Neural cell (in vitro differentiated cells): ENCODE data around the gene ITM2C. TPM values are rescaled to one million over a fixed set of nuclear protein-coding genes. Genes with fewer than 3 reads are reported as not detected.

Experiments used
- H2AFZ ChIP-seq: fragments of 200-600, 300-800 bp; sonication (generic), shearing (Covaris generic); 2 replicates; pipeline ENCODE4 v1.6.0; 2014; ENCODE audit warnings: low read depth, mild to moderate bottlenecking, antibody characterized with exemption, low read length, moderate library complexity
- H3F3A ChIP-seq: fragments of 200-600 bp; shearing (Covaris generic); 2 replicates; pipeline ENCODE4 v1.6.1; 2016; ENCODE audit warnings: mild to moderate bottlenecking, moderate library complexity, mixed read lengths, antibody characterized with exemption, low read length; ENCODE audit not compliant: insufficient read depth, poor library complexity, severe bottlenecking
- H3K27ac ChIP-seq: fragments of 200-600, 300-800 bp; sonication (generic), shearing (Covaris generic); 2 replicates; pipeline ENCODE4 v1.5.1; 2014; ENCODE audit warnings: mild to moderate bottlenecking, low read length, moderate library complexity
- H3K27me3 ChIP-seq: fragments of 300-800, 200-600 bp; sonication (generic), shearing (Covaris generic); 2 replicates; pipeline ENCODE4 v1.6.0; 2014; ENCODE audit warnings: mild to moderate bottlenecking, low read depth, low read length, moderate library complexity; ENCODE audit not compliant: insufficient read depth
- H3K36me3 ChIP-seq: fragments of 300-800, 200-600 bp; sonication (generic), shearing (Covaris generic); 2 replicates; pipeline ENCODE4 v1.5.1; 2014; ENCODE audit warnings: mild to moderate bottlenecking, antibody characterized with exemption, low read length, moderate library complexity; ENCODE audit not compliant: insufficient read depth
- H3K4me2 ChIP-seq: fragments of 300-800, 200-600 bp; sonication (generic), shearing (Covaris generic); 2 replicates; pipeline ENCODE4 v1.6.0; 2014; ENCODE audit warnings: mild to moderate bottlenecking, low read length
- H3K4me3 ChIP-seq: fragments of 300-800, 200-600 bp; sonication (generic), shearing (Covaris generic); 2 replicates; pipeline ENCODE4 v1.5.1; 2014; ENCODE audit warnings: mild to moderate bottlenecking, low read length, moderate library complexity
- H3K79me2 ChIP-seq: fragments of 200-600 bp; shearing (Covaris generic); replicated peaks from 2 replicates; pipeline ENCODE4 v1.6.0; 2014; ENCODE audit warnings: mild to moderate bottlenecking, low read length, moderate library complexity; ENCODE audit not compliant: insufficient read depth
- H3K9ac ChIP-seq: fragments of 300-800, 200-600 bp; sonication (generic), shearing (Covaris generic); 2 replicates; pipeline ENCODE4 v1.6.1; 2016; ENCODE audit warnings: mild to moderate bottlenecking, low read length, mixed read lengths
- H3K9me2 ChIP-seq: fragments of 200-600 bp; shearing (Covaris generic); 2 replicates; pipeline ENCODE4 v1.6.1; 2016; ENCODE audit warnings: mild to moderate bottlenecking, low read length, mixed read lengths; ENCODE audit not compliant: insufficient read depth
- H3K9me3 ChIP-seq: fragments of 200-600, 300-800 bp; sonication (generic), shearing (Covaris generic); 2 replicates; pipeline ENCODE4 v1.6.1; 2016; ENCODE audit warnings: mild to moderate bottlenecking, mixed run types, low read length, moderate library complexity, mixed read lengths
- H4K20me1 ChIP-seq: fragments of 200-600 bp; shearing (Covaris generic); 2 replicates; pipeline ENCODE4 v1.6.1; 2016; ENCODE audit warnings: mild to moderate bottlenecking, mixed run types; ENCODE audit not compliant: insufficient read depth
- CTCF ChIP-seq: fragments of 450-650 bp; IDR thresholded peaks from 2 replicates; pipeline ENCODE4 v1.5.1; 2014; ENCODE audit warnings: antibody characterized with exemption, mild to moderate bottlenecking, moderate library complexity; ENCODE audit not compliant: poor library complexity, severe bottlenecking
- EP300 ChIP-seq: fragments of 450-650 bp; conservative IDR thresholded peaks from 2 replicates; pipeline ENCODE4 v1.6.1; 2014; ENCODE audit warnings: antibody characterized with exemption, mild to moderate bottlenecking, moderate library complexity; ENCODE audit not compliant: poor library complexity, severe bottlenecking
- EZH2 ChIP-seq: fragments of 200-600, 300-800 bp; shearing (Covaris generic), sonication (generic); IDR thresholded peaks from 2 replicates; pipeline ENCODE4 v1.6.1; 2014; ENCODE audit warnings: antibody characterized with exemption, low read length, borderline replicate concordance, mild to moderate bottlenecking; ENCODE audit not compliant: insufficient read depth, poor library complexity, severe bottlenecking
- MXI1 ChIP-seq: fragments of 450-650 bp; conservative IDR thresholded peaks from 2 replicates; pipeline ENCODE4 v1.6.1; 2014; ENCODE audit warnings: antibody characterized with exemption, mild to moderate bottlenecking; ENCODE audit not compliant: poor library complexity, severe bottlenecking
- POLR2AphosphoS5 ChIP-seq: IDR thresholded peaks from 2 replicates; pipeline ENCODE4 v1.6.1; 2012
- RAD21 ChIP-seq: fragments of 450-650 bp; conservative IDR thresholded peaks from 2 replicates; pipeline ENCODE4 v1.6.1; 2014; ENCODE audit warnings: antibody characterized with exemption, mild to moderate bottlenecking, moderate library complexity
- SMC3 ChIP-seq: fragments of 450-650 bp; conservative IDR thresholded peaks from 2 replicates; pipeline ENCODE4 v1.6.1; 2014; ENCODE audit warnings: antibody characterized with exemption, mild to moderate bottlenecking, moderate library complexity; ENCODE audit not compliant: poor library complexity
- TAF1 ChIP-seq: IDR thresholded peaks from 2 replicates; pipeline ENCODE4 v1.6.1; 2012; ENCODE audit warnings: low read depth
- polyA plus RNA-seq: library from polyadenylated mRNA; depleted of rRNA; stranded (reverse); fragments of >200 nt; gene quantifications from 2 replicates; pipeline ENCODE4 v1.2.3, GENCODE V29; 2014
- TF ChIP-seq, protein P1 (sequence below): IDR thresholded peaks from 2 replicates; pipeline ENCODE4 v1.6.1; 2012; ENCODE audit warnings: borderline replicate concordance

ITM2C gene
- polyA plus RNA-seq, 1 donor from 2014 or later = 186 TPM

GRCh38 chr2:230821261-230821990 lies 43.3 kb upstream of the ITM2C start:
- no peak overlapping the region for H3K4me3 ChIP-seq
- H3K9ac ChIP-seq = no peak overlapping the region
- H4K20me1 ChIP-seq = no peaks in the 10 kb centered on the region

GRCh38 chr2:230821991-230822520 lies 42.7 kb upstream of the ITM2C start:
- Histone ChIP-seq H3K79me2 (no peaks in the 10 kb centered on the region), H3K9me3 (no peaks in the 10 kb centered on the region), H3K4me3 (no peak overlapping the region), H3K4me2 (no peak overlapping the region), H4K20me1 (no peaks in the 10 kb centered on the region), H3K27me3 (no peaks in the 10 kb centered on the region), H3K27ac (no peak overlapping the region), H2AFZ (no peak overlapping the region), H3F3A (no peaks in the 10 kb centered on the region), H3K36me3 (no peaks in the 10 kb centered on the region), H3K9ac (no peak overlapping the region), H3K9me2 (no peaks in the 10 kb centered on the region)
- TF ChIP-seq POLR2AphosphoS5 = peak; percentile 27
- TF ChIP-seq MXI1 = no peak
- TF ChIP-seq, protein P1, sequence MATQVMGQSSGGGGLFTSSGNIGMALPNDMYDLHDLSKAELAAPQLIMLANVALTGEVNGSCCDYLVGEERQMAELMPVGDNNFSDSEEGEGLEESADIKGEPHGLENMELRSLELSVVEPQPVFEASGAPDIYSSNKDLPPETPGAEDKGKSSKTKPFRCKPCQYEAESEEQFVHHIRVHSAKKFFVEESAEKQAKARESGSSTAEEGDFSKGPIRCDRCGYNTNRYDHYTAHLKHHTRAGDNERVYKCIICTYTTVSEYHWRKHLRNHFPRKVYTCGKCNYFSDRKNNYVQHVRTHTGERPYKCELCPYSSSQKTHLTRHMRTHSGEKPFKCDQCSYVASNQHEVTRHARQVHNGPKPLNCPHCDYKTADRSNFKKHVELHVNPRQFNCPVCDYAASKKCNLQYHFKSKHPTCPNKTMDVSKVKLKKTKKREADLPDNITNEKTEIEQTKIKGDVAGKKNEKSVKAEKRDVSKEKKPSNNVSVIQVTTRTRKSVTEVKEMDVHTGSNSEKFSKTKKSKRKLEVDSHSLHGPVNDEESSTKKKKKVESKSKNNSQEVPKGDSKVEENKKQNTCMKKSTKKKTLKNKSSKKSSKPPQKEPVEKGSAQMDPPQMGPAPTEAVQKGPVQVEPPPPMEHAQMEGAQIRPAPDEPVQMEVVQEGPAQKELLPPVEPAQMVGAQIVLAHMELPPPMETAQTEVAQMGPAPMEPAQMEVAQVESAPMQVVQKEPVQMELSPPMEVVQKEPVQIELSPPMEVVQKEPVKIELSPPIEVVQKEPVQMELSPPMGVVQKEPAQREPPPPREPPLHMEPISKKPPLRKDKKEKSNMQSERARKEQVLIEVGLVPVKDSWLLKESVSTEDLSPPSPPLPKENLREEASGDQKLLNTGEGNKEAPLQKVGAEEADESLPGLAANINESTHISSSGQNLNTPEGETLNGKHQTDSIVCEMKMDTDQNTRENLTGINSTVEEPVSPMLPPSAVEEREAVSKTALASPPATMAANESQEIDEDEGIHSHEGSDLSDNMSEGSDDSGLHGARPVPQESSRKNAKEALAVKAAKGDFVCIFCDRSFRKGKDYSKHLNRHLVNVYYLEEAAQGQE = no peak
- no peak for TF ChIP-seq TAF1
- no peak for TF ChIP-seq CTCF
- TF ChIP-seq EP300 = no peak

More at GRCh38 chr2:230821261-230821990, 43.3 kb upstream of the ITM2C start:
- Histone ChIP-seq H3K9me3 (no peaks in the 10 kb centered on the region), H3K27me3 (no peaks in the 10 kb centered on the region), H3K27ac (no peak overlapping the region), H3K9me2 (no peaks in the 10 kb centered on the region), H3K79me2 (no peaks in the 10 kb centered on the region), H3F3A (no peaks in the 10 kb centered on the region), H3K4me2 (no peak overlapping the region), H3K36me3 (no peaks in the 10 kb centered on the region), H2AFZ (no peak overlapping the region)
- TF ChIP-seq POLR2AphosphoS5 (no peak), MXI1 (no peak), TAF1 (no peak), RAD21 (no peak), EP300 (no peak), SMC3 (no peak), EZH2 (no peak), CTCF (no peak)
- TF ChIP-seq, protein P1 = no peak
